Measurements from ENCODE around the gene DMBX1.

DNA sequence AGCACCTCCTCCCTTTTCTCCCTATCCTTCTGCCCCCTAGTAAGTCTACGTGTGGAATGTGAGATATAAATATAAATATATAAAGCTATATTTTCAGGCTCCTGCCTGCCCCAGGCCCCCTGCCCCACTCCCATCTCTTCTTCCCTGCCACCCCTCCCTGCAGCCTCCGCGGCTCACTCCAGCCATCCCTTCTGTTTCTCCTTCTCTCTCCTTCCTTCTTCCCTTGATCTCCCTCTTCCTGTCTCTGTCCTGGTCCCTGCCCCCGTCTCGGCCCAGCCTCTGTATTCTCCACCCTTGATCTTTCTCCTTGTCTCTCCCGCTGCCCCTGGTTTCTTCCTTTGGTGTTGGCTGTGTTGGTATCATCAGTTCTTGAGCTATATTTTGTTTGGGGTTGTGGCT is 23.2 kb downstream of the DMBX1 start:
- TF ChIP-seq CTCF (IDR thresholded peaks at IDR 0.05; ENCODE audit: low read depth, low read length, missing input control) (no peak), SP1 (IDR thresholded peaks at IDR 0.05) (no peak)
